Neutrophil (primary cell): ENCODE measurements around the gene KIFC3.

Experiments
- H3K27ac ChIP-seq: fragments of 200-600 bp; sonication (generic); 2 replicates; pipeline ENCODE4 v1.5.1; 2016; ENCODE audit warnings: mild to moderate bottlenecking, moderate library complexity
- H3K27me3 ChIP-seq: fragments of 200-600 bp; sonication (generic); 2 replicates; pipeline ENCODE4 v1.6.0; 2016; ENCODE audit warnings: mild to moderate bottlenecking
- H3K36me3 ChIP-seq: fragments of 200-600 bp; sonication (generic); 2 replicates; pipeline ENCODE4 v1.5.1; 2017
- H3K4me1 ChIP-seq, 2 experiments: fragments of 200-600 bp in 1 of 2; sonication (generic) in 1 of 2; 1 replicate in 1 of 2; 2 replicates in 1 of 2; pipeline versions ENCODE4 v1.5.1 to v1.6.1; 2013 to 2016; ENCODE audit warnings: low read depth in 1 of 2, low read length in 1 of 2, mild to moderate bottlenecking in 1 of 2, moderate library complexity in 1 of 2; ENCODE audit not compliant: control insufficient read depth in 1 of 2, insufficient read depth in 1 of 2
- H3K4me3 ChIP-seq, 2 experiments: fragments of 200-600 bp in 1 of 2; sonication (generic) in 1 of 2; 1 replicate in 1 of 2; 2 replicates in 1 of 2; pipeline ENCODE4 v1.5.1; 2013 to 2016; ENCODE audit warnings: low read depth in 1 of 2, low read length in 1 of 2, mild to moderate bottlenecking in 1 of 2, moderate library complexity in 1 of 2
- H3K9me3 ChIP-seq: fragments of 200-600 bp; sonication (generic); 2 replicates; pipeline ENCODE4 v1.5.1; 2016
- CTCF ChIP-seq: fragments of 200-600 bp; sonication (generic); IDR thresholded peaks from 2 replicates; pipeline ENCODE4 v1.5.1; 2016; ENCODE audit warnings: antibody characterized with exemption

The KIFC3 gene

DNA sequence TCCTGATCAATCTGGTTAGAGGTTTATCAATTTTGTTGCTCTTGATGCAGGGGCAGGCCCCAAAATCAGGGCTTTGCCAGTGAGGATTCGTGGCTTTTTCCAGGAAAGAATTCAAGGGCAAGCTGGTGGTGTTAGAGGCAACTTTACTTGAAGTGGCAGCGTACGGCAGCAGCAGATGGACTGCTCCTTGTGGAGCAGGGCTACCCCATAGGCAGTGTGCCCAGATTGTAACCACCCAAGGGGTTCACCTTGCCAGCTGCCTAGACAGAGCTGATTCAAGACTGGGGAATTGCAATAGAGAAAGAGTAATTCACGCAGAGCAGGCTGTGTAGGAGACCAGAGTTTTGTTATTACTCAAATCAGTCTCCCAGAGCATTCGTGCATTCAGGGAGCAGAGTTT is 90.9 kb downstream of the KIFC3 start:
- Histone ChIP-seq H3K4me1 (no peaks in the 10 kb centered on the region), H3K9me3 (no peaks in the 10 kb centered on the region), H3K36me3 (no peaks in the 10 kb centered on the region), H3K4me3 (no peak overlapping the region), H3K27ac (no peak overlapping the region), H3K27me3 (no peaks in the 10 kb centered on the region)
- no peak for TF ChIP-seq CTCF

GRCh38 chr16:57709663-57710062 is 92.6 kb downstream of the KIFC3 start:
- Histone ChIP-seq H3K4me3 (no peak overlapping the region), H3K27ac (no peak overlapping the region), H3K9me3 (no peaks in the 10 kb centered on the region), H3K4me1 (no peaks in the 10 kb centered on the region), H3K27me3 (no peaks in the 10 kb centered on the region), H3K36me3 (no peaks in the 10 kb centered on the region)
- TF ChIP-seq CTCF: no peak
